WTC11 (cell line): ENCODE results near the gene ARHGAP20. TPM values are rescaled to one million over a fixed set of nuclear protein-coding genes. Genes with fewer than 3 reads are reported as not detected.

Experiments used
- ATAC-seq: fragments of 200-7000 bp; cut with Tn5 transposase; 2 replicates; pipeline ENCODE4 v1.10.0; 2021; ENCODE audit warnings: mild to moderate bottlenecking, moderate library complexity
- CTCF ChIA-PET: fragments of 300-600 bp; sonication (Branson Sonifier 250); formaldehyde crosslinking; loops from one replicate; lab custom pipeline; 2021; ENCODE audit warnings: antibody characterized with exemption; lab: Charles Lee
- POLR2A ChIA-PET: fragments of 350-600 bp; sonication (Branson Sonifier 250); formaldehyde crosslinking; loops from one replicate; lab custom pipeline; 2021; ENCODE audit warnings: antibody characterized with exemption; lab: Charles Lee
- DNase-seq: peaks from one replicate; pipeline ENCODE4 v3.0.0; 2021; ENCODE audit warnings: low spot score
- H3K27ac Mint-ChIP-seq: 2 replicates; pipeline ENCODE4 v1.8.0; 2021; ENCODE audit warnings: mixed read lengths
- H3K27me3 Mint-ChIP-seq: 2 replicates; pipeline ENCODE4 v1.8.0; 2021; ENCODE audit warnings: low read depth, mild to moderate bottlenecking, moderate library complexity, mixed read lengths
- H3K36me3 Mint-ChIP-seq: 2 replicates; pipeline ENCODE4 v1.8.0; 2021; ENCODE audit warnings: mixed read lengths
- H3K4me1 Mint-ChIP-seq: 2 replicates; pipeline ENCODE4 v1.8.0; 2022; ENCODE audit warnings: mixed read lengths
- H3K4me3 Mint-ChIP-seq: 2 replicates; pipeline ENCODE4 v1.8.0; 2021; ENCODE audit warnings: mild to moderate bottlenecking, moderate library complexity, mixed read lengths
- H3K9me3 Mint-ChIP-seq: 2 replicates; pipeline ENCODE4 v1.8.0; 2021; ENCODE audit warnings: mixed read lengths
- AFF4 ChIP-seq: sonication (generic); formaldehyde crosslinking; IDR thresholded peaks from 2 replicates; pipeline ENCODE4 v1.8.1; 2023; ENCODE audit warnings: mild to moderate bottlenecking, missing genetic modification reagents, borderline replicate concordance
- ATF6 ChIP-seq: sonication (generic); formaldehyde crosslinking; IDR thresholded peaks from 2 replicates; pipeline ENCODE4 v1.8.1; 2023; ENCODE audit warnings: mild to moderate bottlenecking, missing genetic modification reagents
- CBFB ChIP-seq: sonication (generic); formaldehyde crosslinking; IDR thresholded peaks from 2 replicates; pipeline ENCODE4 v1.8.1; 2022; ENCODE audit warnings: mild to moderate bottlenecking, low read depth, missing genetic modification reagents
- CDX4 ChIP-seq: fragments of 250-450 bp; sonication (Bioruptor Pico); IDR thresholded peaks from 2 replicates; pipeline ENCODE4 v1.9.0; 2021; ENCODE audit warnings: moderate library complexity, mild to moderate bottlenecking, inconsistent platforms, borderline replicate concordance
- E2F5 ChIP-seq: sonication (generic); formaldehyde crosslinking; IDR thresholded peaks from 2 replicates; pipeline ENCODE4 v1.8.1; 2022; ENCODE audit warnings: mild to moderate bottlenecking, moderate library complexity, missing genetic modification reagents
- ELF4 ChIP-seq: sonication (generic); formaldehyde crosslinking; IDR thresholded peaks from 2 replicates; pipeline ENCODE4 v1.8.1; 2022; ENCODE audit warnings: low read depth, mild to moderate bottlenecking, moderate library complexity, missing genetic modification reagents
- ESRRA ChIP-seq: sonication (generic); formaldehyde crosslinking; IDR thresholded peaks from 2 replicates; pipeline ENCODE4 v1.8.1; 2022; ENCODE audit warnings: mild to moderate bottlenecking, missing genetic modification reagents, borderline replicate concordance
- FOXJ3 ChIP-seq: sonication (generic); formaldehyde crosslinking; IDR thresholded peaks from 2 replicates; pipeline ENCODE4 v1.9.0; 2021; ENCODE audit warnings: missing genetic modification reagents, mild to moderate bottlenecking, borderline replicate concordance
- FOXP1 ChIP-seq: sonication (generic); formaldehyde crosslinking; IDR thresholded peaks from 2 replicates; pipeline ENCODE4 v1.8.0; 2022; ENCODE audit warnings: missing genetic modification reagents, mild to moderate bottlenecking, moderate library complexity, borderline replicate concordance
- FOXP4 ChIP-seq: sonication (generic); formaldehyde crosslinking; IDR thresholded peaks from 2 replicates; pipeline ENCODE4 v1.8.0; 2022; ENCODE audit warnings: mild to moderate bottlenecking, missing genetic modification reagents
- GABPB1 ChIP-seq: sonication (generic); formaldehyde crosslinking; IDR thresholded peaks from 2 replicates; pipeline ENCODE4 v1.8.1; 2023; ENCODE audit warnings: mild to moderate bottlenecking, missing genetic modification reagents
- GRHL2 ChIP-seq: fragments of 250-450 bp; sonication (Bioruptor Pico); IDR thresholded peaks from 2 replicates; pipeline ENCODE4 v1.8.0; 2022; ENCODE audit warnings: mild to moderate bottlenecking, moderate library complexity; ENCODE audit not compliant: insufficient replicate concordance, severe bottlenecking
- NFATC4 ChIP-seq: fragments of 250-450 bp; sonication (Bioruptor Pico); IDR thresholded peaks from 2 replicates; pipeline ENCODE4 v1.9.0; 2021; ENCODE audit warnings: mild to moderate bottlenecking
- PREB ChIP-seq: sonication (generic); formaldehyde crosslinking; IDR thresholded peaks from 2 replicates; pipeline ENCODE4 v1.8.1; 2022; ENCODE audit warnings: mild to moderate bottlenecking, missing genetic modification reagents, moderate library complexity, borderline replicate concordance
- RORB ChIP-seq: fragments of 250-450 bp; sonication (Bioruptor Pico); IDR thresholded peaks from 2 replicates; pipeline ENCODE4 v1.9.0; 2021; ENCODE audit warnings: mild to moderate bottlenecking
- TCF7 ChIP-seq: sonication (generic); formaldehyde crosslinking; IDR thresholded peaks from 2 replicates; pipeline ENCODE4 v1.8.0; 2022; ENCODE audit warnings: mild to moderate bottlenecking, low read depth, missing genetic modification reagents, moderate library complexity
- ZBTB21 ChIP-seq: sonication (generic); formaldehyde crosslinking; IDR thresholded peaks from 2 replicates; pipeline ENCODE4 v1.8.1; 2023; ENCODE audit warnings: mild to moderate bottlenecking, missing genetic modification reagents, borderline replicate concordance
- ZNF219 ChIP-seq: sonication (generic); formaldehyde crosslinking; IDR thresholded peaks from 2 replicates; pipeline ENCODE4 v1.8.0; 2023; ENCODE audit warnings: missing genetic modification reagents, mild to moderate bottlenecking, borderline replicate concordance
- ZNF396 ChIP-seq: fragments of 250-450 bp; sonication (Bioruptor Pico); IDR thresholded peaks from 2 replicates; pipeline ENCODE4 v1.8.0; 2021; ENCODE audit warnings: mild to moderate bottlenecking, moderate library complexity, borderline replicate concordance
- ZNF416 ChIP-seq: fragments of 250-450 bp; sonication (Bioruptor Pico); IDR thresholded peaks from 2 replicates; pipeline ENCODE4 v1.9.0; 2021; ENCODE audit warnings: mild to moderate bottlenecking, inconsistent platforms
- ZNF425 ChIP-seq: fragments of 250-450 bp; sonication (Bioruptor Pico); conservative IDR thresholded peaks from 2 replicates; pipeline ENCODE4 v1.9.0; 2021; ENCODE audit warnings: mild to moderate bottlenecking
- total RNA-seq: library from RNA; stranded (reverse); gene quantifications from 3 replicates; pipeline ENCODE4 v1.2.3, GENCODE V29; 2021

The ARHGAP20 gene
- total RNA-seq, 1 experiment from 2014 or later, result 0.15 TPM

GRCh38 chr11:110654456-110654855 is 57.8 kb downstream of the ARHGAP20 start:
- ChIA-PET POLR2A (no interaction called here), CTCF (no interaction called here)
- Mint-ChIP-seq H3K4me1 (no peaks in the 10 kb centered on the region), H3K27ac (no peak overlapping the region), H3K4me3 (no peak overlapping the region), H3K27me3 (no peaks in the 10 kb centered on the region), H3K9me3 (peaks cover 17% of the 10 kb centered on the region), H3K36me3 (no peaks in the 10 kb centered on the region)
- TF ChIP-seq RORB (CRISPR knock-in tag), result no peak
- TF ChIP-seq CBFB (CRISPR knock-in tag), result no peak
- TF ChIP-seq ELF4 (CRISPR knock-in tag), result no peak
- no peak for TF ChIP-seq NFATC4 (CRISPR knock-in tag)
- no peak for TF ChIP-seq ZNF416
- TF ChIP-seq ATF6 (CRISPR knock-in tag), result no peak
- no peak for TF ChIP-seq CDX4 (CRISPR knock-in tag)
- TF ChIP-seq AFF4 (CRISPR knock-in tag), result no peak
- TF ChIP-seq GRHL2 (CRISPR knock-in tag), result no peak
- no peak for TF ChIP-seq FOXP1 (CRISPR knock-in tag)
- TF ChIP-seq ESRRA (CRISPR knock-in tag), result no peak
- TF ChIP-seq, all 79 proteins: peak for 0
- DNase-seq (no peak), ATAC-seq (no peak)

- DNase-seq (no peak), ATAC-seq (no peak)
- TF ChIP-seq ZNF219 (CRISPR knock-in tag) (no peak), E2F5 (no peak), ZBTB21 (no peak), FOXP4 (CRISPR knock-in tag) (no peak), PREB (no peak), GABPB1 (CRISPR knock-in tag) (no peak), RORB (CRISPR knock-in tag) (no peak), ZNF396 (CRISPR knock-in tag) (no peak), FOXJ3 (no peak), ZNF425 (CRISPR knock-in tag) (no peak), TCF7 (CRISPR knock-in tag) (no peak)
- H3K4me3 Mint-ChIP-seq, result no peak overlapping the region
- H3K27ac Mint-ChIP-seq, result no peak overlapping the region
- peaks cover 7% of the 10 kb centered on the region for H3K9me3 Mint-ChIP-seq
- CTCF ChIA-PET, result no interaction called here
- no peaks in the 10 kb centered on the region for H3K36me3 Mint-ChIP-seq
- POLR2A ChIA-PET, result no interaction called here
- H3K27me3 Mint-ChIP-seq, result no peaks in the 10 kb centered on the region; the same call in 1 of the 2 replicates
- no peaks in the 10 kb centered on the region for H3K4me1 Mint-ChIP-seq
These were observed 67.0 kb downstream of the ARHGAP20 start for GRCh38 chr11:110645253-110645652.
